ENCODE results near the gene BNIP3. TPM values are rescaled to one million over a fixed set of nuclear protein-coding genes. Genes with fewer than 3 reads are reported as not detected.

BNIP3 gene
- total and polyA plus RNA-seq, 2 of the 8 experiments (the other 6 are each of a cell fraction or from before 2014, with no cell fraction given), result 25.8 to 58.9 TPM

GRCh38 chr10:131920693-131921092, 61.0 kb downstream of the BNIP3 start (continued):
- TF ChIP-seq CTCF (IDR thresholded peaks at IDR 0.05; ENCODE audit: control extremely low read depth in 1 of 3, insufficient read depth in 1 of 3, low read depth in 1 of 3, low read length in 3 of 3) (no peak), TAF7 (optimal IDR thresholded peaks at IDR 0.05; ENCODE audit: borderline replicate concordance, low read depth, low read length) (no peak), CREB1 (IDR thresholded peaks at IDR 0.05) (no peak), TAF1 (IDR thresholded peaks at IDR 0.05; ENCODE audit: low read depth, low read length) (no peak), MAX (IDR thresholded peaks at IDR 0.05) (no peak), ASH2L (IDR thresholded peaks at IDR 0.05; ENCODE audit: low read length) (no peak), BCL11A (IDR thresholded peaks at IDR 0.05; ENCODE audit: low read depth in 2 of 2, low read length in 2 of 2) (no peak)
